Hepatocyte (in vitro differentiated cells): ENCODE measurements around the gene ARSB. TPM values are rescaled to one million over a fixed set of nuclear protein-coding genes. Genes with fewer than 3 reads are reported as not detected.

Experiments used
- DNase-seq: peaks from one replicate; pipeline ENCODE4 v3.0.0-alpha.2; 2016; ENCODE audit warnings: low spot score
- H2AFZ ChIP-seq: fragments of 200-600 bp; sonication (generic); 2 replicates; pipeline ENCODE4 v1.6.0; 2016; ENCODE audit warnings: antibody characterized with exemption, mild to moderate bottlenecking
- H3K27ac ChIP-seq: fragments of 200-600 bp; sonication (generic); 2 replicates; pipeline ENCODE4 v1.5.1; 2016; ENCODE audit warnings: mild to moderate bottlenecking
- H3K27me3 ChIP-seq: fragments of 200-600 bp; sonication (generic); 2 replicates; pipeline ENCODE4 v1.6.1; 2016
- H3K36me3 ChIP-seq: fragments of 200-600 bp; sonication (generic); replicated peaks from 2 replicates; pipeline ENCODE4 v1.5.1; 2016; ENCODE audit warnings: low read depth; ENCODE audit not compliant: insufficient read depth
- H3K4me1 ChIP-seq: fragments of 200-600 bp; sonication (generic); 2 replicates; pipeline ENCODE4 v1.5.1; 2016; ENCODE audit warnings: mild to moderate bottlenecking, moderate library complexity; ENCODE audit not compliant: insufficient read depth
- H3K4me2 ChIP-seq: fragments of 200-600 bp; sonication (generic); 2 replicates; pipeline ENCODE4 v1.6.0; 2016
- H3K4me3 ChIP-seq: fragments of 200-600 bp; sonication (generic); 2 replicates; pipeline ENCODE4 v1.5.1; 2016; ENCODE audit warnings: mild to moderate bottlenecking
- H3K79me2 ChIP-seq: fragments of 200-600 bp; sonication (generic); 2 replicates; pipeline ENCODE4 v1.6.0; 2017; ENCODE audit warnings: mild to moderate bottlenecking
- H3K9me2 ChIP-seq: fragments of 200-600 bp; sonication (generic); replicated peaks from 2 replicates; pipeline ENCODE4 v1.6.0; 2017; ENCODE audit warnings: mild to moderate bottlenecking; ENCODE audit not compliant: insufficient read depth
- H3K9me3 ChIP-seq: fragments of 200-600 bp; sonication (generic); 2 replicates; pipeline ENCODE4 v1.5.1; 2016; ENCODE audit warnings: low read depth, mild to moderate bottlenecking
- H4K20me1 ChIP-seq: fragments of 200-600 bp; sonication (generic); 2 replicates; pipeline ENCODE4 v1.6.0; 2016; ENCODE audit warnings: mild to moderate bottlenecking; ENCODE audit not compliant: insufficient read depth, poor library complexity, severe bottlenecking
- CTCF ChIP-seq: fragments of 200-600 bp; sonication (generic); IDR thresholded peaks from 2 replicates; pipeline ENCODE4 v1.5.1; 2016; ENCODE audit warnings: antibody characterized with exemption, mild to moderate bottlenecking; ENCODE audit not compliant: poor library complexity
- EZH2 ChIP-seq: fragments of 200-600 bp; sonication (generic); IDR thresholded peaks from 2 replicates; pipeline ENCODE4 v1.6.1; 2016; ENCODE audit warnings: antibody characterized with exemption, mild to moderate bottlenecking, borderline replicate concordance
- EZH2phosphoT487 ChIP-seq: fragments of 200-600 bp; sonication (generic); IDR thresholded peaks from one replicate; pipeline ENCODE4 v1.6.1; 2018; ENCODE audit warnings: antibody characterized with exemption, mild to moderate bottlenecking, low read depth, moderate library complexity; ENCODE audit not compliant: unreplicated experiment, severe bottlenecking
- WGBS: methylation state at CpG from one replicate; pipeline ENCODE4 v1.1.6; 2016; ENCODE audit warnings: low lambda C conversion rate; ENCODE audit errors: missing lambda C conversion rate; 5-methylcytosine and 5-hydroxymethylcytosine counted together
- polyA plus RNA-seq: library from polyadenylated mRNA; unstranded; fragments of >200 nt; fragmentation: Nextera tagmentation; extraction: Ambion mirVana; gene quantifications from 2 replicates; pipeline ENCODE4 v1.2.1, GENCODE V29; 2016
- total RNA-seq: library from RNA; depleted of rRNA; stranded (reverse); fragments of >200 nt; gene quantifications from 2 replicates; pipeline ENCODE4 v1.2.3, GENCODE V29; 2014

ARSB gene
- total and polyA plus RNA-seq, 2 experiments from 2014 or later: 13.5 to 19.8 TPM

- 59% methylated on average over 8 of the region's 8 CpGs for WGBS
- no peaks in the 10 kb centered on the region for H4K20me1 ChIP-seq
- no peaks in the 10 kb centered on the region for H3K36me3 ChIP-seq
- H3K4me2 ChIP-seq: no peak overlapping the region
- no peak for DNase-seq
- H2AFZ ChIP-seq: no peak overlapping the region
- no peaks in the 10 kb centered on the region for H3K79me2 ChIP-seq
- H3K4me1 ChIP-seq: peaks cover 18% of the 10 kb centered on the region
- no peak overlapping the region for H3K27ac ChIP-seq
- H3K9me2 ChIP-seq: no peaks in the 10 kb centered on the region
- TF ChIP-seq CTCF (no peak), EZH2phosphoT487 (no peak), EZH2 (no peak)
- no peak overlapping the region for H3K4me3 ChIP-seq
- H3K27me3 ChIP-seq: no peaks in the 10 kb centered on the region
- H3K9me3 ChIP-seq: no peaks in the 10 kb centered on the region
Measured at GRCh38 chr5:78797936-78798672, 187.0 kb downstream of the ARSB start.

GRCh38 chr5:78795757-78796156, 189.4 kb downstream of the ARSB start:
- H3K79me2 ChIP-seq: no peaks in the 10 kb centered on the region
- H3K27me3 ChIP-seq: no peaks in the 10 kb centered on the region
- no peak overlapping the region for H2AFZ ChIP-seq
- no peak overlapping the region for H3K4me3 ChIP-seq
- H3K9me2 ChIP-seq: no peaks in the 10 kb centered on the region
- H3K4me1 ChIP-seq: peaks cover 18% of the 10 kb centered on the region
- DNase-seq: peak; percentile 25
- no peak overlapping the region for H3K4me2 ChIP-seq
- 33% methylated on average over 2 of the region's 2 CpGs for WGBS
- no peaks in the 10 kb centered on the region for H4K20me1 ChIP-seq
- no peaks in the 10 kb centered on the region for H3K9me3 ChIP-seq
- H3K27ac ChIP-seq: peak overlapping the region; percentile 55
- TF ChIP-seq EZH2phosphoT487 (no peak), CTCF (no peak), EZH2 (no peak)
- no peaks in the 10 kb centered on the region for H3K36me3 ChIP-seq

GRCh38 chr5:78794693-78795215, 190.4 kb downstream of the ARSB start:
- WGBS: 56% methylated on average over 1 of the region's 1 CpG

More at GRCh38 chr5:78794693-78795215, 190.4 kb downstream of the ARSB start:
- no peak overlapping the region for H3K4me2 ChIP-seq
- H4K20me1 ChIP-seq: no peaks in the 10 kb centered on the region
- H3K4me1 ChIP-seq: peaks cover 18% of the 10 kb centered on the region
- H3K4me3 ChIP-seq: no peak overlapping the region
- no peak for DNase-seq
- no peaks in the 10 kb centered on the region for H3K36me3 ChIP-seq
- peak overlapping the region; percentile 55 for H3K27ac ChIP-seq
- no peak overlapping the region for H2AFZ ChIP-seq
- TF ChIP-seq EZH2phosphoT487: no peak
- no peak for TF ChIP-seq CTCF
- TF ChIP-seq EZH2: no peak
- no peaks in the 10 kb centered on the region for H3K9me3 ChIP-seq
- no peaks in the 10 kb centered on the region for H3K27me3 ChIP-seq
- H3K79me2 ChIP-seq: no peaks in the 10 kb centered on the region
- no peaks in the 10 kb centered on the region for H3K9me2 ChIP-seq
